WTC11 (cell line): ENCODE measurements around the gene TOMM40L. TPM values are rescaled to one million over a fixed set of nuclear protein-coding genes. Genes with fewer than 3 reads are reported as not detected.

Experiments used
- ATAC-seq: fragments of 200-7000 bp; cut with Tn5 transposase; 2 replicates; pipeline ENCODE4 v1.10.0; 2021; ENCODE audit warnings: mild to moderate bottlenecking, moderate library complexity
- CTCF ChIA-PET: fragments of 300-600 bp; sonication (Branson Sonifier 250); formaldehyde crosslinking; loops from one replicate; lab custom pipeline; 2021; ENCODE audit warnings: antibody characterized with exemption; lab: Charles Lee
- POLR2A ChIA-PET: fragments of 350-600 bp; sonication (Branson Sonifier 250); formaldehyde crosslinking; loops from one replicate; lab custom pipeline; 2021; ENCODE audit warnings: antibody characterized with exemption; lab: Charles Lee
- DNase-seq: peaks from one replicate; pipeline ENCODE4 v3.0.0; 2021; ENCODE audit warnings: low spot score
- H3K27ac Mint-ChIP-seq: 2 replicates; pipeline ENCODE4 v1.8.0; 2021; ENCODE audit warnings: mixed read lengths
- H3K27me3 Mint-ChIP-seq: 2 replicates; pipeline ENCODE4 v1.8.0; 2021; ENCODE audit warnings: low read depth, mild to moderate bottlenecking, moderate library complexity, mixed read lengths
- H3K36me3 Mint-ChIP-seq: 2 replicates; pipeline ENCODE4 v1.8.0; 2021; ENCODE audit warnings: mixed read lengths
- H3K4me1 Mint-ChIP-seq: 2 replicates; pipeline ENCODE4 v1.8.0; 2022; ENCODE audit warnings: mixed read lengths
- H3K4me3 Mint-ChIP-seq: 2 replicates; pipeline ENCODE4 v1.8.0; 2021; ENCODE audit warnings: mild to moderate bottlenecking, moderate library complexity, mixed read lengths
- H3K9me3 Mint-ChIP-seq: 2 replicates; pipeline ENCODE4 v1.8.0; 2021; ENCODE audit warnings: mixed read lengths
- AR ChIP-seq: fragments of 250-450 bp; sonication (Bioruptor Pico); IDR thresholded peaks from 2 replicates; pipeline ENCODE4 v1.9.0; 2021; ENCODE audit warnings: mild to moderate bottlenecking
- CBFB ChIP-seq: sonication (generic); formaldehyde crosslinking; IDR thresholded peaks from 2 replicates; pipeline ENCODE4 v1.8.1; 2022; ENCODE audit warnings: mild to moderate bottlenecking, low read depth, missing genetic modification reagents
- ESRRA ChIP-seq: sonication (generic); formaldehyde crosslinking; IDR thresholded peaks from 2 replicates; pipeline ENCODE4 v1.8.1; 2022; ENCODE audit warnings: mild to moderate bottlenecking, missing genetic modification reagents, borderline replicate concordance
- HMGXB4 ChIP-seq: sonication (generic); formaldehyde crosslinking; IDR thresholded peaks from 2 replicates; pipeline ENCODE4 v1.8.1; 2023; ENCODE audit warnings: mild to moderate bottlenecking, moderate library complexity, missing genetic modification reagents
- IRF1 ChIP-seq: sonication (generic); formaldehyde crosslinking; IDR thresholded peaks from 2 replicates; pipeline ENCODE4 v1.8.0; 2023; ENCODE audit warnings: missing genetic modification reagents
- MLX ChIP-seq: sonication (generic); formaldehyde crosslinking; IDR thresholded peaks from 2 replicates; pipeline ENCODE4 v1.8.1; 2023; ENCODE audit warnings: mild to moderate bottlenecking, missing genetic modification reagents, moderate library complexity
- MYBL2 ChIP-seq: sonication (generic); formaldehyde crosslinking; IDR thresholded peaks from 2 replicates; pipeline ENCODE4 v1.8.1; 2023; ENCODE audit warnings: mild to moderate bottlenecking, moderate library complexity, missing genetic modification reagents
- NFYB ChIP-seq: sonication (generic); formaldehyde crosslinking; conservative IDR thresholded peaks from 2 replicates; pipeline ENCODE4 v1.8.0; 2022; ENCODE audit warnings: low read depth, missing genetic modification reagents
- SOX15 ChIP-seq: fragments of 250-450 bp; sonication (Bioruptor Pico); IDR thresholded peaks from 2 replicates; pipeline ENCODE4 v1.9.0; 2021; ENCODE audit warnings: mild to moderate bottlenecking
- SP1 ChIP-seq: sonication (generic); formaldehyde crosslinking; conservative IDR thresholded peaks from 2 replicates; pipeline ENCODE4 v1.8.1; 2022; ENCODE audit warnings: missing genetic modification reagents
- USF1 ChIP-seq: sonication (generic); formaldehyde crosslinking; IDR thresholded peaks from 2 replicates; pipeline ENCODE4 v1.8.0; 2022; ENCODE audit warnings: mild to moderate bottlenecking, missing genetic modification reagents
- ZBTB43 ChIP-seq: sonication (generic); formaldehyde crosslinking; IDR thresholded peaks from 2 replicates; pipeline ENCODE4 v1.8.1; 2023; ENCODE audit warnings: mild to moderate bottlenecking, missing genetic modification reagents
- ZNF263 ChIP-seq: sonication (generic); formaldehyde crosslinking; IDR thresholded peaks from 2 replicates; pipeline ENCODE4 v1.8.1; 2022; ENCODE audit warnings: low read depth, mild to moderate bottlenecking, moderate library complexity, missing genetic modification reagents
- ZNF396 ChIP-seq: fragments of 250-450 bp; sonication (Bioruptor Pico); IDR thresholded peaks from 2 replicates; pipeline ENCODE4 v1.8.0; 2021; ENCODE audit warnings: mild to moderate bottlenecking, moderate library complexity, borderline replicate concordance
- ZNF423 ChIP-seq: fragments of 250-450 bp; sonication (Bioruptor Pico); IDR thresholded peaks from 2 replicates; pipeline ENCODE4 v2.1.2; 2022; ENCODE audit warnings: mild to moderate bottlenecking, moderate library complexity
- ZNF512 ChIP-seq: sonication (generic); formaldehyde crosslinking; IDR thresholded peaks from 2 replicates; pipeline ENCODE4 v1.8.1; 2022; ENCODE audit warnings: missing genetic modification reagents, borderline replicate concordance
- ZNF532 ChIP-seq: fragments of 250-450 bp; sonication (Bioruptor Pico); IDR thresholded peaks from 2 replicates; pipeline ENCODE4 v1.9.0; 2021; ENCODE audit warnings: mild to moderate bottlenecking, borderline replicate concordance
- total RNA-seq: library from RNA; stranded (reverse); gene quantifications from 3 replicates; pipeline ENCODE4 v1.2.3, GENCODE V29; 2021

TOMM40L gene
- total RNA-seq, 1 experiment from 2014 or later: 16.9 TPM

- TF ChIP-seq ESRRA (0 out of 2 replicates have a peak, but pooled peaks have one; percentile 57), CBFB (no peak), SP1 (CRISPR knock-in tag) (0 out of 2 replicates have a peak, but pooled peaks have one; percentile 41), ZNF423 (CRISPR knock-in tag) (0 out of 2 replicates have a peak, but pooled peaks have one; percentile 11), SOX15 (no peak), MYBL2 (CRISPR knock-in tag) (no peak; the same call in 1 of the 2 replicates)
Observed at GRCh38 chr1:161258439-161259344, 32.8 kb downstream of the TOMM40L start, which contains the start of gene PCP4L1 (continued).

- Mint-ChIP-seq H3K36me3 (peaks cover 19% of the 10 kb centered on the region), H3K27me3 (peaks cover 70% of the 10 kb centered on the region), H3K27ac (no peak overlapping the region), H3K9me3 (peaks cover 31% of the 10 kb centered on the region), H3K4me3 (peak overlapping the region; percentile 65), H3K4me1 (peaks cover 22% of the 10 kb centered on the region)
- ChIA-PET CTCF (interaction anchor here (1.1 to 1.8 kb wide), 9 partner anchors 9 to 123 kb away, joined by 3 to 14 read pairs (median 6); partner anchors contain the start of genes NDUFS2 and NR1I3), POLR2A (interaction anchor here (1.2 kb wide), 1 partner anchor 46 kb away, joined by 6 read pairs; no protein-coding TSS in a partner anchor)
- DNase-seq (no peak), ATAC-seq (no peak)
- no peak for TF ChIP-seq ESRRA
- no peak for TF ChIP-seq USF1 (CRISPR knock-in tag)
- no peak for TF ChIP-seq ZBTB43 (CRISPR knock-in tag)
- no peak for TF ChIP-seq ZNF263 (CRISPR knock-in tag)
- TF ChIP-seq HMGXB4 (CRISPR knock-in tag): no peak
- TF ChIP-seq NFYB (CRISPR knock-in tag): no peak
- no peak for TF ChIP-seq IRF1 (CRISPR knock-in tag)
- TF ChIP-seq ZNF396 (CRISPR knock-in tag): no peak
- no peak for TF ChIP-seq ZNF532 (CRISPR knock-in tag)
- no peak for TF ChIP-seq AR (CRISPR knock-in tag)
- TF ChIP-seq ZNF512 (CRISPR knock-in tag): no peak
- TF ChIP-seq MLX (CRISPR knock-in tag): no peak
Observed at GRCh38 chr1:161259345-161259702, 33.5 kb downstream of the TOMM40L start.
